Sigmoid colon (tissue), 7 donors: ENCODE measurements around the gene MYCBPAP. TPM values are rescaled to one million over a fixed set of nuclear protein-coding genes. Genes with fewer than 3 reads are reported as not detected.

Source experiments
- DNase-seq: peaks from one replicate; pipeline ENCODE4 v3.0.0-alpha.2; 2019
- H3K27ac ChIP-seq, 4 donors: fragments of 200-600 bp; sonication (generic); one replicate each; pipeline ENCODE4 v1.5.1; 2016 to 2019; ENCODE audit warnings: mild to moderate bottlenecking in 1 of 4
- H3K27me3 ChIP-seq, 3 donors: fragments of 200-600 bp; sonication (generic); one replicate each; pipeline ENCODE4 v1.5.1; 2019; ENCODE audit warnings: mild to moderate bottlenecking in 1 of 3
- H3K36me3 ChIP-seq, 4 donors: fragments of 200-600 bp; sonication (generic); one replicate each; pipeline ENCODE4 v1.5.1; 2016 to 2019
- H3K4me1 ChIP-seq, 4 donors: fragments of 200-600 bp; sonication (generic); one replicate each; pipeline ENCODE4 v1.5.1; 2017 to 2019
- H3K4me3 ChIP-seq, 4 donors: fragments of 200-600 bp; sonication (generic); one replicate each; pipeline ENCODE4 v1.5.1; 2017 to 2019; ENCODE audit warnings: mild to moderate bottlenecking in 2 of 4, moderate library complexity in 1 of 4
- H3K9me3 ChIP-seq, 4 donors: fragments of 200-600 bp in 3 of 4; sonication (generic) in 3 of 4; one replicate each; pipeline versions ENCODE4 v1.5.1 to v1.6.1; 2013 to 2019
- EP300 ChIP-seq, 4 donors: sonication (generic); formaldehyde crosslinking; IDR thresholded peaks; one replicate each; pipeline ENCODE4 v1.6.1; 2017; ENCODE audit warnings: antibody characterized with exemption in 4 of 4
- POLR2A ChIP-seq, 2 donors: fragments of 450-650 bp; IDR thresholded peaks; one replicate each; pipeline ENCODE4 v1.6.1; 2016; ENCODE audit warnings: antibody characterized with exemption in 2 of 2, mild to moderate bottlenecking in 2 of 2, moderate library complexity in 2 of 2
- POLR2AphosphoS5 ChIP-seq, 4 donors: sonication (generic); formaldehyde crosslinking; IDR thresholded peaks; one replicate each; pipeline ENCODE4 v1.6.1; 2017; ENCODE audit warnings: antibody characterized with exemption in 4 of 4
- WGBS, 2 donors: extraction: QIAGEN DNeasy Blood & Tissue Kit; methylation state at CpG; one replicate each; pipeline ENCODE4 v1.1.7; 2013; 5-methylcytosine and 5-hydroxymethylcytosine counted together
- intact Hi-C: fragments of 100-400 bp; cut with DNase I; formaldehyde crosslinking; loops from one replicate; pipeline ENCODE4 v1.15.1; 2023
- polyA plus RNA-seq, 3 donors: library from polyadenylated mRNA; stranded (reverse); fragments of 200-250 nt; gene quantifications; one replicate each; pipeline ENCODE4 v1.2.3, GENCODE V29; 2013
- total RNA-seq, 4 donors: library from RNA; depleted of rRNA; stranded (reverse); fragments of >200 nt; gene quantifications; one replicate each; pipeline ENCODE4 v1.1.0, GENCODE V29; 2016
- TF ChIP-seq, protein P1 (sequence below), 4 experiments: fragments of 450-650 bp in 3 of 4; fragments of 200-600 bp in 1 of 4; IDR thresholded peaks; one replicate each; pipeline ENCODE4 v1.5.1; 2016 to 2019; ENCODE audit warnings: antibody characterized with exemption in 4 of 4, mild to moderate bottlenecking in 3 of 4, moderate library complexity in 2 of 4
- donor health status: healthy with polysubstance abuse.
- donor health status: Bipolar disorder and iron deficiency.
- donor health status: healthy.

The MYCBPAP gene
- total and polyA plus RNA-seq, 7 donors = 0.23 to 2.5 (median 1.7) TPM; not detected in 1

DNA sequence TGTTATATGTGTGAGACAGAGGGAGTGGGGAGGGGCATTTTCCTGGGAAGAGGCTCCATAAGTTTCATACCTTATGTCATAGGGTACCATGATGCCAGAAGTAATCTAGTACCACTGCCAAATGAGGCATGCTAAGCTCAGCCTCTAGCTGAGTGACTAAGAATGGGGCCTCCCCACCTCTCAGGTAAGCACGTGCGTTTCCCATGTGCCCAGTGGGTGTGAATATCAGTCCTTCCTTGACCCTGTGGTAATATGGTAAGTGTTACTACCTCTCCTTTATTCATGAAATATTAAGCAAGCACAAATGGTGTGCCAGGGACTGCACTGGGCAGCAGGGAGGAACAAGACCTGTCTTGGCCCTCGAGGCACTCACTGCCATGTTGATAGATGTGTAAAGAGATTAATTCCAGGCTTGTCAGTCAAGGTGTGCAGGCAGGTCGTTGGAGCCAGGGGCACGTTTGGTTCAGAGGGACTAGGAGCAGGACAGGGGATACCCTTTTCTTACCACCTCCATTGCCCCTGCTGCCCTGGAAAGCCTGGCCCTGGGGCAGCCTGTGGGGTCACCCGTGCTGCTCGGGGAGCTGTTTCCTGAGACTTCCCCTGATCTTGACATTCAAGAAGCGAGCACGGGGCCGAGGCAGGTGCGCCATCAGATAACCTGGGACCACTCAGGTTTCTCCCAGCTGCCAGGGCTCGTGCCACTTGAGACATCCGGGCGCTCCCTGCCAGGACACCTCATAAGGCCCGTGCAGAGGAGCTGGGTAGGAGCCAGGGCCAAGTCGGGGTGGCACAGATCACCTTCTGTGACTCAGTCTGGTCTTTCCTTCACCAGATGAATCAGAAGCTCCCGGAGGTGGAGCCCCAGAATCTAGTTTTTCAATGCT is 20.8 kb upstream of the MYCBPAP start:
- H3K27me3 ChIP-seq = no peaks in the 10 kb centered on the region
- peaks cover 0 to 10% (median 10%) of the 10 kb centered on the region in 4 donors for H3K4me1 ChIP-seq
- no peaks in the 10 kb centered on the region for H3K9me3 ChIP-seq
- H3K4me3 ChIP-seq = no peak overlapping the region
- TF ChIP-seq POLR2A (IDR thresholded peaks at IDR 0.05) = no peak
- TF ChIP-seq POLR2AphosphoS5 (IDR thresholded peaks at IDR 0.05) = no peak
- TF ChIP-seq, protein P1, sequence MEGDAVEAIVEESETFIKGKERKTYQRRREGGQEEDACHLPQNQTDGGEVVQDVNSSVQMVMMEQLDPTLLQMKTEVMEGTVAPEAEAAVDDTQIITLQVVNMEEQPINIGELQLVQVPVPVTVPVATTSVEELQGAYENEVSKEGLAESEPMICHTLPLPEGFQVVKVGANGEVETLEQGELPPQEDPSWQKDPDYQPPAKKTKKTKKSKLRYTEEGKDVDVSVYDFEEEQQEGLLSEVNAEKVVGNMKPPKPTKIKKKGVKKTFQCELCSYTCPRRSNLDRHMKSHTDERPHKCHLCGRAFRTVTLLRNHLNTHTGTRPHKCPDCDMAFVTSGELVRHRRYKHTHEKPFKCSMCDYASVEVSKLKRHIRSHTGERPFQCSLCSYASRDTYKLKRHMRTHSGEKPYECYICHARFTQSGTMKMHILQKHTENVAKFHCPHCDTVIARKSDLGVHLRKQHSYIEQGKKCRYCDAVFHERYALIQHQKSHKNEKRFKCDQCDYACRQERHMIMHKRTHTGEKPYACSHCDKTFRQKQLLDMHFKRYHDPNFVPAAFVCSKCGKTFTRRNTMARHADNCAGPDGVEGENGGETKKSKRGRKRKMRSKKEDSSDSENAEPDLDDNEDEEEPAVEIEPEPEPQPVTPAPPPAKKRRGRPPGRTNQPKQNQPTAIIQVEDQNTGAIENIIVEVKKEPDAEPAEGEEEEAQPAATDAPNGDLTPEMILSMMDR (IDR thresholded peaks at IDR 0.05) = no peak
- TF ChIP-seq EP300 (IDR thresholded peaks at IDR 0.05) = no peak
- no peak for DNase-seq
- 86 to 90% methylated on average over 17 of the region's 17 CpGs for WGBS, 2 donors
- H3K36me3 ChIP-seq = peaks cover 0 to 36% (median 16%) of the 10 kb centered on the region in 4 donors
- no peak overlapping the region for H3K27ac ChIP-seq
- intact Hi-C loops = no loop called here

DNA sequence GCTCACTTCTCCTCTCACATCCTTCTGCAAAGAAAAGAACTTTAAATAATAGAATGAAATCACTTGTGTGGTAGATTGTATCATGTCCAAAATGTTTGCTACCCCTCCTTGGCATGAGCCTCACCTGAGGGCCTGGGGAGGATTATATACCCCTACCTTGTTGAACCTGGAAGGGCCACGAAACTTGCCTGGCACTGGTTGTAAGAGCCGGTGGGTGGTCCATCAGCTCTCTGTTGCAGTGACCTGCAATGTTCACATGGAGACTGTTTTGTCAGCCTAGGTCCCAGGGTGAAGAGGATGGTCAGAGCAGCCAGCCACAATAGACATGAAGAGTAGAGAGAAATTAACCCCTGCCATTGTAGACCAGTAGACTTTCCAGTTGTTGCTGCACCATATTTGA is 19.4 kb upstream of the MYCBPAP start:
- DNase-seq = no peak
- 96 to 97% methylated on average over 2 of the region's 2 CpGs for WGBS, 2 donors
- Histone ChIP-seq H3K36me3 (peaks cover 0 to 28% (median 13%) of the 10 kb centered on the region in 4 donors), H3K27ac (no peak overlapping the region), H3K4me1 (no peaks in the 10 kb centered on the region), H3K4me3 (no peak overlapping the region), H3K27me3 (no peaks in the 10 kb centered on the region), H3K9me3 (no peaks in the 10 kb centered on the region)
- intact Hi-C loops = no loop called here
- TF ChIP-seq POLR2AphosphoS5 (IDR thresholded peaks at IDR 0.05) (no peak), POLR2A (IDR thresholded peaks at IDR 0.05) (no peak), EP300 (IDR thresholded peaks at IDR 0.05) (no peak)
- TF ChIP-seq, protein P1 (IDR thresholded peaks at IDR 0.05) = no peak

DNA sequence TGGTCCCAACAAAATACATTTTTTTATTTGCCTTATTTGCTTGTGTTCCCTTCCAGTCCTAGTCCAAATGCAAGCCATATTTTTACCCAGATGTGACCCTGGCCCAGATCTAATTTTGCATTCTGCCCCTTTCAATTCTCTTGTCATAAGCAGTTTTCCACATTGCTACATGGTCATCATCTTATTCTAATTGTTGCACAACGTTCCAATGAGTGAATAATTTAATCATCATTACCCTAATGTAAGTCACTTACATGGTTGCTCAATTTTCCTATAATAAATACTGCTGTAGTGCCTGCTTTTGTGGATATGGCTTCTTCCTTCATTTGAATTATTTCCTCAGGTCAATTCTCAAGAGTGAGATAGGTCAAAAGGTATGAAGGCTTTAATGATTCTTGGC is 16.7 kb upstream of the MYCBPAP start:
- DNase-seq = no peak
- TF ChIP-seq, protein P1 (IDR thresholded peaks at IDR 0.05) = no peak
- TF ChIP-seq EP300 (IDR thresholded peaks at IDR 0.05) (no peak), POLR2AphosphoS5 (IDR thresholded peaks at IDR 0.05) (no peak), POLR2A (IDR thresholded peaks at IDR 0.05) (no peak)
- 64 to 75% methylated on average over 1 of the region's 1 CpG for WGBS, 2 donors

DNA sequence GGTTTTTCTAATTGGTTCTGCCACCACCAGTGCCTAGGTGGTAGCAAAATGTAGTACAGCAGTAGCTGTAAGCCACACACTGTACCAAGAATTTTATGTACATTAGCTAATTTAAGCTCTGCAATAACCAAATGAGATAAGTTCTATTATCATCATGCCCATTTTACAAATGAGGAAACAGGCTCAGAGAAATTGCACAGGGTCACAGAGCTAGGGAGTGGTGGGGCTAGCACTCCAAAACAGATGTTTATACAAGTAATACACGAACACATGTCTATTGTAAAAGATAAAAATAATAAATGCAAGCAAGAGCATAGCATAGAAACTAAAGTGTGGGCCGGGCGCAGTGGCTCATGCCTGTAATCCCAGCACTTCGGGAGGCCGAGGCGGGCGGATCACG is 16.0 kb upstream of the MYCBPAP start:
- no peak overlapping the region for H3K4me3 ChIP-seq

More for the DNA sequence above, 16.7 kb upstream of the MYCBPAP start:
- intact Hi-C loops = no loop called here
- Histone ChIP-seq H3K4me1 (no peaks in the 10 kb centered on the region), H3K27me3 (no peaks in the 10 kb centered on the region), H3K36me3 (peaks cover 0 to 2% (median 0%) of the 10 kb centered on the region in 4 donors), H3K9me3 (no peaks in the 10 kb centered on the region), H3K27ac (no peak overlapping the region), H3K4me3 (no peak overlapping the region)

More for the DNA sequence above, 16.0 kb upstream of the MYCBPAP start:
- TF ChIP-seq, protein P1 (IDR thresholded peaks at IDR 0.05) = no peak
- TF ChIP-seq EP300 (IDR thresholded peaks at IDR 0.05) (no peak), POLR2AphosphoS5 (IDR thresholded peaks at IDR 0.05) (no peak), POLR2A (IDR thresholded peaks at IDR 0.05) (no peak)
- H3K36me3 ChIP-seq = no peaks in the 10 kb centered on the region
- H3K4me1 ChIP-seq = no peaks in the 10 kb centered on the region
- intact Hi-C loops = no loop called here
- H3K27ac ChIP-seq = no peak overlapping the region
- WGBS, 2 donors = 84 to 92% methylated on average over 8 of the region's 8 CpGs
- no peaks in the 10 kb centered on the region for H3K9me3 ChIP-seq
- H3K27me3 ChIP-seq = no peaks in the 10 kb centered on the region
- no peak for DNase-seq
